ENCODE measurements around the gene HTRA1.

DNA sequence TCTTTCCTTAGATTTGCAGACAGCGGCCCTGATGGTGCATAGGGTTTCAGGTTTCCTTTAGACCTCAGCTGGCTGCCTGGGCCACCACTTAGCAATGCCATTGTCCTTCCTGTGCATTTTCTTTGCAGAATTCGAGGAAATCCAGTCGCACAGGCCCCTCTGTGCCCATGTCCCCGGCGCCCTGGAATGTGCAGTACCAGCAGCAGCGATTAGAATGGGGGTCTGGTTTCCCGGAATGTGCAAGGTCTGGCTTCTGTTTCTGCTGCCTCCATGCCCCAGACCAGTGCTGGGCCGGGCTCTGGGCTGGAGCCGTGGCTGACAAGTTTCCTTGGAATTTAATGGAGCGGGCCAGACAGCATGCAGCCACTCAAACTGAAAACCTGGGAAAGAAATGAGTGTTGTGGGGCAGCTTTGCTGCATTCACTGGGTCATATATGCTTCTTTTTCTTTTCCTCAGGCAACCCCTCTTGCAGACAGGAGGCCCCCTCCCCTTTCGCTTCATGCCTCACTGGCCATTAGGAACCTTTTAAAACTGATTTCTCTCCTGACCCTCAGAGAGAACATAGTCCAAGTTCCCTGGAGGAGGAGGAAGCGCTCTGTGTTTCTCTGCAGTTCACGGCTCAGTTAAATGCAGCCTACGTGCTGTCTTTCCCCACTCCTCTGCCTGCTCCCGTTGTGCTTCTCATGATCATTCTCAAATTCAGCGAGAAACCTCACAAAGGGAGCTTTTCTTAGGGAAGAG is 14.4 kb downstream of the HTRA1 start:
- TF ChIP-seq, protein P1, sequence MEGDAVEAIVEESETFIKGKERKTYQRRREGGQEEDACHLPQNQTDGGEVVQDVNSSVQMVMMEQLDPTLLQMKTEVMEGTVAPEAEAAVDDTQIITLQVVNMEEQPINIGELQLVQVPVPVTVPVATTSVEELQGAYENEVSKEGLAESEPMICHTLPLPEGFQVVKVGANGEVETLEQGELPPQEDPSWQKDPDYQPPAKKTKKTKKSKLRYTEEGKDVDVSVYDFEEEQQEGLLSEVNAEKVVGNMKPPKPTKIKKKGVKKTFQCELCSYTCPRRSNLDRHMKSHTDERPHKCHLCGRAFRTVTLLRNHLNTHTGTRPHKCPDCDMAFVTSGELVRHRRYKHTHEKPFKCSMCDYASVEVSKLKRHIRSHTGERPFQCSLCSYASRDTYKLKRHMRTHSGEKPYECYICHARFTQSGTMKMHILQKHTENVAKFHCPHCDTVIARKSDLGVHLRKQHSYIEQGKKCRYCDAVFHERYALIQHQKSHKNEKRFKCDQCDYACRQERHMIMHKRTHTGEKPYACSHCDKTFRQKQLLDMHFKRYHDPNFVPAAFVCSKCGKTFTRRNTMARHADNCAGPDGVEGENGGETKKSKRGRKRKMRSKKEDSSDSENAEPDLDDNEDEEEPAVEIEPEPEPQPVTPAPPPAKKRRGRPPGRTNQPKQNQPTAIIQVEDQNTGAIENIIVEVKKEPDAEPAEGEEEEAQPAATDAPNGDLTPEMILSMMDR (IDR thresholded peaks at IDR 0.05), result no peak
- TF ChIP-seq POLR2A (IDR thresholded peaks at IDR 0.05), result no peak
